NK-92 (cell line): ENCODE data around the gene EFNA2.
A peak's percentile ranks its signal among the peaks of the same experiment; 100 is the strongest.

Experiments
- DNase-seq: peaks from one replicate; lab custom pipeline; 2025; ENCODE audit not compliant: unreplicated experiment; lab: John Stamatoyannopoulos, UW

The EFNA2 gene

GRCh38 chr19:1248786-1249297, 36.8 kb upstream of the EFNA2 start:
- DNase-seq = no peak

- peak; percentile 70 for DNase-seq
Measured at GRCh38 chr19:1249298-1249989, 36.2 kb upstream of the EFNA2 start.

DNA sequence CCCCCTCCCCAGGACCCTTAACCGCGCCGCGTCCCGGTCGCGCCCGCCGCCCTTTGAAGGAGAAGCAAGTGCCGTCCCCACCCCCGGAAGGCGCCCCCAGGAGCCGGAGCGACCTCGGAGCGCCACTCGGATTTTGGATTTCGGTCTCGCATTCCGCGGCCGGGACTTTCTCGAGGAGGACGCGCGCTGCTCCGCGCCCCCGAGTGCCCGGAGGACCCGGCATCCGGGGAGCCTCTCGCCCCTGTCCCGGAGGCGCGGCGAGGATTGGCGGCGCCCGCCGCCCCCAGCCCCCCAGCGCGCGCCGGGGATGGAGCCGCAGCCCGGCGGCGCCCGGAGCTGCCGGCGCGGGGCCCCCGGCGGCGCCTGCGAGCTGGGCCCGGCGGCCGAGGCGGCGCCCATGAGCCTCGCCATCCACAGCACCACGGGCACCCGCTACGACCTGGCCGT, 35.7 kb upstream of the EFNA2 start:
- no peak for DNase-seq

DNA sequence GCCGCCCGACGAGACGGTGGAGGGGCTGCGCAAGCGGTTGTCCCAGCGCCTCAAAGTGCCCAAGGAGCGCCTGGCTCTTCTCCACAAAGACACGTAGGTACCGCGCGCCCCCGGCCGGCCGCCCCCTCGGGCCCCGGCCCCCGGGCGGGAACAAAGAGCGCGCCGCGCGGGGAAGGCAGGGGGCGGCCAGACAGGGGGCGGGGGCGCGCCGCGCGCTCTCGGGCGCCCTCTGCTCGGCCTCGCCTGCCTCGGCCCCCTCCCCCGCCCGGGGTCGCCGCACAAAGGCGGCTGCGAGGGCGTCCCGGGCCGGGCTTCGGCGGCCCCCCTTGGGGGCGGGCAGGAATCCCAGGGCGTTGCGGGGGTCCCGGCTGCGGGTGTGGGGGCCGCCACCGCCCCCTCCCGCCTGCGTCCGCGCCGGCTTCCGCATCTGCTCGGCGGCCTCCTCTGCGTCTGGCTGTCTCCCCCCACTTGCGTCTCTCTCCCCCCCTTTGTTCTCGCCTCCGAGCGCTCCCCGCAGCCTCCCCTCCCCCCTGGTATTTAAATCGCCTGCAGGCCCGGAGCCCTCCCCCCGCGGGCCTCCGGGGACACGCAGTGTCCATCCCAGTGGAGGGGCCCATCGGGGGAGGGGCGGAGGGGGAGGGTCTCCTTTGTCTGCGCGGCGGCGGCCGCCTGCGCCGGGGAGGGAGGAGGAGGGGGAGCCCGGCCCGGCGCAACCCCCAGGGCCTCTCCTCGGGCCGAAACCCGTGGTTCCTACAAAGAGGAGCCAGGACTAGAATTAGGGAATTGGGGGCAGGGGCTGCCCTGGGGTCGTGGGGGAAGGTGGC, 35.0 kb upstream of the EFNA2 start:
- DNase-seq = no peak

GRCh38 chr19:1251330-1252220, 34.1 kb upstream of the EFNA2 start:
- DNase-seq = no peak

GRCh38 chr19:1252221-1252820, 33.4 kb upstream of the EFNA2 start:
- DNase-seq = no peak

- DNase-seq = no peak
Measured at GRCh38 chr19:1252821-1253513, 32.7 kb upstream of the EFNA2 start.

DNA sequence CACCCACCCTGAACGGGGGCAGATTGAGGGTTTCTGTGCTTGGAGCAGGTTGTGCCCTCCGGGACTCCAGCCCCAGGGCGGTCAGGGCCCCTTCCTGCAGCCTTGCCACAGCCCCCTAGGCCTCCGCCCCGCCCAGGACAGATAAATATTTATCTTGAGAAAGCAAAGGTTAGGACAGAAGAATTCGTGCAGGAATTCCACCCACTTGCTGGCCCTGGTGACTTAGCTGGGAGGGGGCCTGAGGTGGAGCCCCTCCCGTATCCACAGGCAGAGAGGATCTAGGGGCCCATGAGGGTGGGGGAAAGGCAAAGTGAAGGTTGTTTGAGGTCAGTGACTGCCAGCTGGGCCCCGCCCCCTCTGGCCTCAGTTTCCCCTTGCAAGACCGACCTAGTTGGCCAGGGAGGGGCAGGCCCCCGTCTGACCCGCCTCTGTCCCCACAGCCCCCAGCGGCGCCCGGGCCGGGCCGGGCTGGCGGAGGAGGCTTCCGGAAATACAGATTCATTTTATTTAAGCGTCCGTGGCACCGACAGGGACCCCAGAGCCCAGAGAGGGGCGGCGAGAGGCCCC, 32.1 kb upstream of the EFNA2 start:
- no peak for DNase-seq

- no peak for DNase-seq
Measured at GRCh38 chr19:1254081-1254527, 31.6 kb upstream of the EFNA2 start.

DNA sequence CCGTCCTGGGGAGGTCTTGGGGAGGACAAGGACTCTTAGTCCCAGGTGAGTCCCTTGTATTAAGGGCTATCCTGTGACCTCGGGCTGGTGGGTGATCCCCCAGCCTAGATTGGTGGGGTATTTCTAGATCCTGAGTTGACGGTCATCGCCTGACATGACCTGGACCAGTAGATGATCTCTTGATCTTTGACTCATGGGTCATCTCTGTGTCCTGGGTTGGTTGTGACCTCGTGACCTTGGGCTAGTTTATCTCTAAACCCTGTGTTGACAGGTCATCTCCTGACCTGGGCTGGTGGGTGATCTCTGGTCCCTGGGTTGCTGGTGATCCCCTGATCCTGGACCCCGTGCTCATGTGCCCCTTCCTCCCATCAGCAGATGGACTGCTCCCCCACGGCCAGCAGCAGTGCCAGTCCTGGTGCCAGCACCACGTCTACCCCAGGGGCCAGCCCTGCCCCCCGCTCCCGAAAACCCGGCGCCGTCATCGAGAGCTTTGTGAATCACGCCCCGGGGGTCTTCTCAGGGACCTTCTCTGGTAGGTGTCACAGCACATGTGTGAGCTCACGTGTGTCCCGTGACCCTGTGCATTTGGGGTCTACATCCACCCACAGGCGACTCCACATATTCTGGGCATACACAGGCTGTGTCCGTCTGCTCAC, 31.0 kb upstream of the EFNA2 start:
- DNase-seq = no peak

DNA sequence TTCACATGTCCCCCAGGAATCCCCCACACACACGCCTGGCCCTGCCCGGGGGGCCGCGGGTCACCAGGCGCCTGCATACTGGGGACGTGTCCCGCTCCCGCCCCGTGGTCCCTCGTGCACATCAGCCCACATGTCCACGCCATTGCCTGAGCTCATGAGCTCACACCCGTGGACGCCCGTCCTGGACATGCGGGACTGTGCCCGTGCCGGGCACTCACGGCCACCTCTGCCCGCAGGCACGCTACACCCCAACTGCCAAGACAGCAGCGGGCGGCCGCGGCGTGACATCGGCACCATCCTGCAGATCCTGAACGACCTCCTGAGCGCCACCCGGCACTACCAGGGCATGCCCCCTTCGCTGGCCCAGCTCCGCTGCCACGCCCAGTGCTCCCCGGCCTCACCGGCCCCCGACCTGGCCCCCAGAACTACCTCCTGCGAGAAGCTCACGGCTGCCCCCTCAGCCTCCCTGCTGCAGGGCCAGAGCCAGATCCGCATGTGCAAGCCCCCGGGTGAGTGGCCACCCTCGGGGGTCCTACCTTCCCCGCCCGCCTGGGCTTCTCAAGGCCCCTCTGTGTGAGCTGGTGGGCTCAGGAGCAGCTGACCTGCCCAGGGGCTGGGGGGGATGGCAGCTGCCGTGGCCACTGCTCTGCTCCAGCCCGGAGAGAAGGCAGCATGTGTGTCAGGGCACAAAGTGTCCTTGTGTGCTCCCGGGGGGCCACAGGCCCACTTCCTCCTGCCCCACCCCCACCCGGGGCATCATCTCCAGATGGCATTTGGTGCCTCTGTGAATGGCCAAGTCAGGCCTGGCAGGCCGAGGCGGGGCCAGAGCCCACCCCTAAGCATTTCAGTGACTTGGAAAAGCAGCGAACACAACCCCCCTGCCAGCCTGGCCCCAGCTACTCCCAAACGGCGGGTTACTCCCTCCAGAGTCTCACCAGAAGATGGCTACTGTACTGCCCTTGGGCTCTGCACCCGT, 30.2 kb upstream of the EFNA2 start:
- no peak for DNase-seq

DNA sequence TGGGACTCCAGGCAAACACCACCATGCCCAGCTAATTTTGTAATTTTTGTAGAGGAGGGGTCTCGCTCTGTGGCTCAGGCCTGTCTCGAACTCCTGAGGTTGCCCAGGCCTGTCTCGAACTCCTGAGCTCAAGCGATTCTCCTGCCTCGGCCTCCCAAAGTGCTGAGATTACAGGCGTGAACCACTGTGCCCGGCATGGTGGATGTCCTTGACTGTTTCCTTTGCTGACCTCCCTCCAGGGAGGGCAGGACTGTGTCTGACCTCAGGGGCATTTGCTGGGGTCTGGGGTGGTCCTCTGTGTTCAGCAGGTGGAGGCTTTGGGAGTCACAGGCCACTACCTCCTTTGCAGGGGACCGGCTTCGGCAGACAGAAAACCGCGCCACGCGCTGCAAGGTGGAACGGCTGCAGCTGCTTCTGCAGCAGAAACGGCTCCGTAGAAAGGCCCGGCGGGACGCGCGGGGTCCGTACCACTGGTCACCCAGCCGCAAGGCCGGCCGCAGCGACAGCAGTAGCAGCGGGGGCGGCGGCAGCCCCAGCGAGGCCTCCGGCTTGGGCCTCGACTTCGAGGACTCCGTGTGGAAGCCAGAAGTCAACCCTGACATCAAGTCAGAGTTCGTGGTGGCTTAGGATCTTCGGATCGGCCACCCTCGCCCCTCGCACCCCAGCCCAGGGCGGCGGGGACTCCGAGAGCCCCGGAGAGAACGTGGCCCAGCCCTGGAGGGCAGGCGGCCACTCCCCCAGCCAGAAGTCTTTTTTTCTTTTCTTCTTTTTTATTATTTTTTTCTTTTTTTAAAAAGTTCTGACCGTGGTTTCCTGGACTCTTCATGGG, 28.8 kb upstream of the EFNA2 start:
- no peak for DNase-seq

DNA sequence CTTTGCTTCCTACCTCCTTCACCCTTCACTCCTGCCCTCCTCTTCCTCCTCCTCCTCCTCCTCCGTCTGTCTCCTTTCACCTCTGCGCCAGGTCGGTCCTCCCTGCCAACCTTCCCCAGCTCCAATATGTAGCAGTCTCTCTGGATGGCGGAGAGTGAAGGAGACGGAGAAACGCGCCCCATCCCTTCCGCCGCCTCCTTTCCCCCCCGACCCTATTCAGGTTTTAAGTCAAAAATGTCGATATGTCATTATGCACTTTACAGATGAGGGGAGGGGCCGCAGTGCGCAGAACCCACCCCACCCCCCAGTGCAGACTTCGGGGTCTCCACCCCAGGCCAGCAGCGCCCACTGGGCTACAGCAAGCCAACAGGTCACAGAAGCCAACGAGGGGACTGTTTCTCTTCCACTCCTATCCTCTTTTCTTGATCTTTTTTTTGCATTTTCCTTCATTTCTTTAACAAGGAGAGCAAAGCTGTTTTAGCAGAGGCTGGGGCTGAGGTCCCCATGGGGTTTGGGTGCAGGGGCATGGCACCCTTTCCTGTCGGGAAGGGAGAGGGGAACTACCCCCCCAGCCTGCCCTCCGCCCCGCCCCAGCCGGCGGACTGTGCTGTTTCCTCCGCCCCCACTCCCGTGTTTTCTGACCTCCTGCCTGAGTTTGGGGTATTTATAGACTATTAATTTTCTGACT, 28.1 kb upstream of the EFNA2 start:
- no peak for DNase-seq

DNA sequence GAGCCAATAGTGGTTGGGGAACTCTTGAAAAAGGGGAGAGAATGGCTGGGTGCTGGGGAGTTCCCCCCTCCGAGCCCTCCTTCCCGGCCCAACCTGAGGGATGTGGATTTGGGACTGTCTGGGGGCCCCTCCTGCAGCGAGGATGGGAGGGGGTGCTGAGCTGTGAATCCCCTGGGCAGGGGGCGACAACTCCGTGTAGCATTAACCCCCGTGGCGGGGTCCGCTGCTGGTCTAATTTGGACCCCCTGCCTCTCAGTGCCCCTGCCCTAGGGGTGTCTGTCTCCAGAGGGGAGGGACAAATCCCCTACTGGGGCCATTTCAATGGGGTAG, 27.5 kb upstream of the EFNA2 start:
- no peak for DNase-seq

DNA sequence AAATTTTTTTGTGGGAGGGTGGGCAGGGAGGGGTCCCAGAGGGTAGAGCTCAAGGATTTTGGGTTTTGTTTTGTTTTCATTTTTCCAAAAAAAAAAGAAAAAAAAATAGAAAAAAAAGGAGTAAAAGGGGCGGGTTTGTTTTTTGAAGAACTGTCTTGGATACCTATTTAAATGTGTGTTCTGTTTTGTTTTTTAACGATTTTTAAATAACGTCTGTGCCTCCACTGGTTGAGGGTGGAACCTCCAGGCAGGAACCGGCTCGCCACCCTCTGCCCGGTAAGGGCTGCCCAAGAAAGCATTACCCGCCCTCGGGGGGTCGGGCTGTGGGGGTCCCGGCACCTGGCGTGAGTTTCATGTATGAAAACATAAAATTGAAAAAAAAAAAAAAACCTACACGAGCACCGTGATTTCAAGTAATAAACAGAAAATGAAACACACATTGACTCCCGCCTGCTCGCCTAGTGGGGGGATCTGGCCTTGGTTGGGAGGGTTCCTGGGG, 26.9 kb upstream of the EFNA2 start:
- DNase-seq = no peak

DNA sequence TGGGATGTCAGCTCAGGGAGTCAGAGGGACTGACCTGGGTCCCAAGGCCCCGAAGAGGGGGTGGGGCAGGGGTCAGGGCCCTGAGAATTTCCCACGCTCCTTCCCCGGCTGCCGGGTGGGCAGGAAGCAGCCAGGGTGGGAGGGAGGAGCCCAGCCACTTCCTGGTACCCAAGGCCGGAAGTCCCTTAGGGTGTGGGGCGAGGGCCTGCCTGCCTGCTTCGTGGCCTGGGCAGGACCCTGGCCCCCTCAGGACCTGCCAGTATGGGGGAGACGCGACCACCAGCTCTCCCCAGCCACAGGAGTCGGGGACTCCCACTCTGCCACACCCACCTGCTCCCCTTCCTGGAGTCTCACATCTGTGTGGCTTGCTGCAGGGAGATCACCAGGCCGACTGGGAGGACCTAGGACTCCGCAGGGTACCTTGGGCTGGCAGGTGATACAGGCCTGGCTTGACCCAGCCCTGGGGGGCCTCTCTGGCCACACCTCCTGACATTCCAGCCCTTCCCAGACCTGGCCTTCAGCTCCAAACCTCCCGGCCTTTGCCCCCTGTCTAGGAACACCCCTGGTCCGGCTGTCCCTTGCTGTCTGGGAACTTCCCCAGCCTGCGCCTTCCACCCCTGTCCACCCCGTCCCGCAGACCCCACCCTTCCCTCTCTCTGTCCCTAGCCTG, 26.3 kb upstream of the EFNA2 start:
- DNase-seq = no peak
